Activated T-cell treated with anti-CD3 and anti-CD28 coated beads, Interleukin-2, amount 50 U/mL, for 48 hours (primary cell): ENCODE measurements around the gene SPRED3.
"Not testable (repeated sequence)": the region's sequence is repeated elsewhere in the genome, so short reads cannot be mapped to it uniquely, and the experiment has no call there.

Experiments used
- DNase-seq, 2 experiments: peaks; one replicate each; pipeline ENCODE4 v3.0.0-alpha.2; 2020

SPRED3 gene, protein sequence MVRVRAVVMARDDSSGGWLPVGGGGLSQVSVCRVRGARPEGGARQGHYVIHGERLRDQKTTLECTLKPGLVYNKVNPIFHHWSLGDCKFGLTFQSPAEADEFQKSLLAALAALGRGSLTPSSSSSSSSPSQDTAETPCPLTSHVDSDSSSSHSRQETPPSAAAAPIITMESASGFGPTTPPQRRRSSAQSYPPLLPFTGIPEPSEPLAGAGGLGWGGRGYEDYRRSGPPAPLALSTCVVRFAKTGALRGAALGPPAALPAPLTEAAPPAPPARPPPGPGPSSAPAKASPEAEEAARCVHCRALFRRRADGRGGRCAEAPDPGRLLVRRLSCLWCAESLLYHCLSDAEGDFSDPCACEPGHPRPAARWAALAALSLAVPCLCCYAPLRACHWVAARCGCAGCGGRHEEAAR

DNA sequence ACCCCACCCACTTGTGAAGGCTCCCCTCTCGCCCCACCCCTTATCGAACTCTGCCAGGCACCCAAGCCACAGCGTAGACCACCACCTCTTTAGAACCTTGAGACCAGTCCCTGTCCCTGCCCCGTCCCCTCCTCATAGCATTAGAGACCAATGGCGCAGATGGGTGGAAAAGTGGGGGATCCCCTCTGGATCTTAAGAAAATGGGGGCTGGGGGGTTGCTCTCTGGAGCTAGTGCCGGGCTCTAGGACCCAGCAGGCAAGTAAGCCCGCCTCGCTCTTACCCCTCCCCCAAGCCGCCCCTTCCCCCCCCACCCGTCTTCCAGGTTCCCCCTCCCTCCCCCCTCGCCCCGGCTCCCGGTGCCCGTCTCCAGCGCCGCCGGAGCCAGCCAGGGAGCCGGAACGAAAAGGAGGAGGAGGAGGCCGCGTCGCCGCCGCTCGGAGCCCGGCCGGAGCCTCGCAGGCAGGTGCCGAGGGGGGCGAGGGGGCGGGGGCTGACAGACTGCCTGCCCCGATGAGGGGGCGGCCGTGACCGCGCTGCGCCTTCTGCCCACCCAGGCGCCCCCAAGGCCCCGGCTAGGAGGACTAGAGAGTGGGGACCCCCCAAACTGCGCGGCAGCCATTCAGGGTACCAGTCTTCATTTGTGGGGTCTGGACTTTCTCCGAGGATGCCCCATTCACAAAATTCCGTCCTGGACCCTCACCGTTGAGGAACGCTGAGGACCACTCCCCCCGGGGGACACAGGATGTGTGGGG is at the start of gene SPRED3:
SPRED3 (plus strand) TSS at position 349 of the 752 bp plus-strand sequence. CDS start 1,606 bp downstream, outside the sequence.
- DNase-seq = peak in 1 of 2 experiments; percentile 24

DNA sequence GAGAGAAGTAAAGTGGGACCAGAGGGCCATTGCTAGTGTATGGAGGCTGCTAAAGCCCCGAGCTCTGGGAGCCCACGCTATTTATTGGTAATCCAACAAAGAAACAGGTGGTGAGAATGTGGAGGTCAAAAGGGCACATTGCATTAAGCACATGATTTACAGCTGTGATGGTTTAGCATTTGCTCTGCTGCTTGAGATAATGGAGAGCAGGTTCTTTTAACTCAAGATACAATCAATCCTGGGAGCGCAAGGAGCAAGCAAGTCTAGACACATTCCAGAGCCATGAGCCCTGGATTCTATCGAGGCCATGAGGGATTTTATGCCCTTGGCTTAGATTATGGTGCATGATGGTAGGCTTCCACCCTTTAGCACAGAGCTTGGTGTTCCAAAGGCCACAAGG is 49.5 kb upstream of the SPRED3 start:
- not testable (repeated sequence) for DNase-seq

DNA sequence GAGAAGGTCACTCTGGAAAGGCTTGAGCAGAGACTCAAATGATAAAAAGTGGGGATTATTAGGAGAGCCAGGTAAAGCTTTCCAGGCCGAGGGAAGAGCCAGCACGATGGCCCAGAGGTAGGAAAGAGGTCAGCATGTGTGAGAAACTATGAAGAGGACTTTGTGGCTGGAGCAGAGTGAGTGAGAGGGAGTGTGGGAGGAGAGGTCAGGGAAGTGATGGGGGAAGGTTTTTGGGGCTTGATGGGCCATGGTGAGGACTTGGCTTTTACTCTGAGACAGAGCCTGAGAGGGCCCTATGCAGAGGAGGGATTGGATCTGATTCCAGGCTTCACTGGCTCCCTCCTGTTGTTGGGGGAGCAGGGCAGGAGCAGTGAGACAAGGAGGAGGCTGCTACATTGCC is 47.6 kb upstream of the SPRED3 start:
- no peak for DNase-seq

DNA sequence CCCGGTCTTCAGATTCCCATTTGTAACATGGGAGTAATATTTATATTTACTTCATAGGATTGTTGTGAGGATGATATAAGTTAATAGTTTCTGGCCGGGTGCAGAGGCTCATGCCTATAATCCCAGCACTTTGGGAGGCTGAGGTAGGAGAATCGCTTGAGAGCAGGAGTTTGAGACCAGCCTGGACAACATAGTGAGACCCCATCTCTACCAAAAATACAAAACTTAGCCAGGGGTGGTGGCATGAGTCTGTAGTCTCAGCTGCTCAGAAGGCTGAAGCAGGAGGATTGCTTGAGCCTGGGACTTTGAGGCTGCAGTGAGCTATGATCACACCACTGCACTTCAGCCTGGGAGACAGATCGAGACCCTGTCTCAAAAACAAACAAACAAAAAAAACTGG is 41.7 kb upstream of the SPRED3 start:
- no peak for DNase-seq

DNA sequence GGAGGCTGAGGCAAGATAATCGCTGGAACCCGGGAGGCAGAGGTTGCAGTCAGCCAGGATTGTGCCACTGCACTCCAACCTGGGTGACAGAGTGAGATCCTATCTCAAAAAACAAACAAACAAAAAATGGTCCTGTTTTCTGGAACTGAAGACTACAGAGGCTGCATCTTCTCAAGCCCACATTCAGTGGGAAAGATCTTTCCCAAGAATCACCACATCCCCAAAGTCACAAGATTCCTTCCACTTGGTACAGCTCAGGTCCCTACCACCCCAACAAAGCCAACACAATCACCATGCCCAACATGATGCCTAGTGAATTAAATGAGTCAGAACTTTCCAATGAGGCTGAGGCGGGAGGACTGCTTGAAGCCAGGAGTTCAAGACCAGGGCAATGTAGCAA is 37.6 kb upstream of the SPRED3 start:
- no peak for DNase-seq

DNA sequence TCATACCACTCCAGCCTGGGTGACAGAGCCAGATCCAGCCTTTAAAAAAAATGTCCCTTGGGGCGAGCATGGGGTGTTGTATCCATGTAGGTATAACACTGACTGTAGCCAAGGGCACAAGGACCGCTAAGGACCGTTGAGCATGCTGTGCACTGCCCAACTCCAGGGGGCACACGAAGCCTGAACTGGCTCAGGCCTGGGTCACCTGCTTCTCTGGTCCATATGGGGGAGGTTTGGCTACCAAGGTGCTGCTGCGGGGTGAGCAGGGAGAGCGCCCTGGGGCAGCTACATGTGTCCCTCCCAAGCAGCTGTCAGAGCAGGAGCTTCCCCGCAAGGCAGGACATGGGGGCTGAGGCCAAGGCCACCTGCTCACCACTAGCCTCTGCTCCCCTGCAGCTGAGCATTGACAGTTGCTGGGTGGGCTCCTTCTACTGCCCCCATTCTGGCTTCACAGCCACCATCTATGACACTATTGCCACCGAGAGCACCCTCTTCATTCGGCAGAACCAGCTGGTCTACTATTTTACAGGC is 36.6 kb upstream of the SPRED3 start:
- DNase-seq = no peak

DNA sequence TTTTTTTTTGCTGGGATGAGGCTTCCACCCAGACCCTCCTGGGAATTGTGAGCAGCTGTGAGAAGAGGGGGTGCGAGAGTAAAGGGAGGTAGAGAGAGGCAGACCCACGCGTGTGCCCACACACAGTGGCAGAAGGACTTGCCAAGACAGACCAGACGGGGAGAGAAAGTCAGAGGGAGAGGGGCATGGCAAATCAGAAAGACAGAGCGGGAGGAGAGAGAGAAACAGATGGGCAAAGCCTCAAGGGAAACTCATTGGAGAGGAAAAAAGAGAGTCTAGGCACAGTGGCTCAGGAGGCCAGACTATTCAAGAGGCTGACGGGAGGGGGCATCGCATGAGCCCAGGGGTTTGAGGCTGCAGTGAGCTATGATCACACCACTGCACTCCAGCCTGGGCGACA is 35.9 kb upstream of the SPRED3 start:
- DNase-seq = no peak

DNA sequence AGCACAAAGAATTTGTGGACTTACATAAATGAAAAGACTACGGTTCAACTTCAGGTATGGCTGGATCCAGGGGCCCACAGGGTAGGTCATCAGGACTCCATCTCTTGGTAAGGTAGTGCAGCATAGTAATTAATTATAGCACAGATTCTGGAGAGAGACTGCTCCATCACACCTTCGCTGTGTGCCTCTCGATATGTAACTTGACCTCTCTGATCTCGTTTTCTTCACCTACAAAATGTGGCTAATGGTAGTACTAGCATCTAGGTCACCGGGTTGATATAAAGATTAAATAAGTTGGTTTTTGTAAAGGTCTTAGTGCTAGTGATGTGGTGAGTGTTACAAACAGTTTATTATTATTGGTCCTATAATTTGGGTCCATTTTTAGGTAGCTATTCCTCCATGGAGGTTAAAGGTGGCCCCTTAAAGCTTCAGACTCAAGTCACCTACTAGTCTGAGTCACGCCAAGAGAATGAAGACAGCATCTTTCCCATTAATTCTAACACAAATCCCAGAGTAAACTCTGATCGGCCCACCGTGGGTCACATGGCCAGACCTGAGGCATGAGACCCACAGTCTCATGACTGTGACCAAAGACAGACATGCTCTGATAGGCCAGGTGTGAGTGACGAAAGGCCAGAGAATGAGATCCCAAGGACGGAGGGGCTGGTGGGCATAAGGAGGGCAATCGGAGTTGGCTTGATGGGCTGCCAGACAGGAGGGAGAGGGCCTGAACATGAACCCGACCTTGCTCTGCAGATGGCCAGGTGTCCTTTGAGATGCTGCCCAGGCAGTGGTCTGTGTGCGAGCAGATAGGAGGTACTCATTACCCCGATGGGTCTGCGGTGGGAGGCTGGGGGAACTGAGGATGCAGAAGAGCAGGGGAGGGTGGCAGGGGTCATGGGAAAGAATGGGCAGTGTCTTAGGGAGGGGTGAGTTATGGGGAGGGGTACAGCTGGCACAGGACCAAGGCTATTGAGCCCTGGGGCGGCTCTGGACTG is 32.5 kb upstream of the SPRED3 start:
- DNase-seq = no peak

DNA sequence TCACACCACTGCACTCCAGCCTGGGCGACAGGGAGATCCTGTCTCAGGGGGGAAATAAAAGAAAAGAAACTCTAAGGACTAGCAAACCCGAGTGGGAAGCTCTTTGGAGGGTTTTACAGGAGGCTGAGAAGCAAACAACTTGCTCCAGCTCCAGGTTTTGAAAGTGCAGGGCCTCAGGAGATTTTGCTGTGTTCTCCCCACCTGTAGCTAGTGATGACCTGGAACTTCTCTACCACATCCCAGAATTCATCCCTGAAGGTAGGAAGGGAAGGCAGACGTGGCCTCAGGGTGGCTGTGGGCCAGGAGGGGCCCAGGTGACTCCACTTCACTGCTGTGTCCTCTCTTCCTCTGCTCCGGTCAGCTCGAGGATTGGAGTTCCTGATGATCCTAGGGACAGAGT is 30.4 kb upstream of the SPRED3 start:
- DNase-seq = no peak

DNA sequence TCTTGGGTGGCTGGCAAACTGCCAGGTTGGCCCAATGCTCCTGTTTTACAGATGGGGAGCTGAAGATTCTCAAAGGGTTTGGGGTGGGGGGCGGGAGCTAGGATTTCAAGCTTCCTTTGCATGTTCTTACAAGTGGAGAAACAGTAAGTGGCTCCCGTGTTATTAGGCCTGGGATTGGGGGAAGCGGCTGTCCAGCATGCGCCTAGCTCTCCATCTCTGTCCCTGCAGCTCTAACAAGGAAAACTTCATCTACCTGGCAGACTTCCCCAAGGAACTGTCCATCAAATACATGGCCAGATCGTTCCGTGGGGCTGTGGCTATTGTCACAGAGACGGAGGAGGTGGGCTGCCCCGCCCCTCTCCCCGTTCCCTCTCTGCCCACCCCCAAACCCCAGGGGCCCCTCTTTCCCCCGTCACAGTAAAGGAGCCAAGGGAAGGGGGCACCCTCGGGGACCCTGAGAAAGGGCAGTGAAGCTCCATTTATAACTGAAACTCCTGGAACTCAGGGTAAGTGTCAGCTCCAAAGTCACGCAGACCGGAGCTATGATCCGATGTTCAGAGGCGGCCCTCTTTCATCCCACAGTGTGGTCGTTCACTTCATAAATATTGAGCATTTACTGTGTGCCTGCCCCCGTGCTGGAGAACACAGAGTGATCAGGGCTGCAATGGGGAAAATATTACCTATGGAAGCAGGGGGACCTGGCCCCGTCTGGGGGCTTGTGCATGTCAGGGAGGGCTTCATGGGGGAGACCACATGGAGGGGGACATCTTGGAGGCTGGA is 29.1 kb upstream of the SPRED3 start:
- no peak for DNase-seq

DNA sequence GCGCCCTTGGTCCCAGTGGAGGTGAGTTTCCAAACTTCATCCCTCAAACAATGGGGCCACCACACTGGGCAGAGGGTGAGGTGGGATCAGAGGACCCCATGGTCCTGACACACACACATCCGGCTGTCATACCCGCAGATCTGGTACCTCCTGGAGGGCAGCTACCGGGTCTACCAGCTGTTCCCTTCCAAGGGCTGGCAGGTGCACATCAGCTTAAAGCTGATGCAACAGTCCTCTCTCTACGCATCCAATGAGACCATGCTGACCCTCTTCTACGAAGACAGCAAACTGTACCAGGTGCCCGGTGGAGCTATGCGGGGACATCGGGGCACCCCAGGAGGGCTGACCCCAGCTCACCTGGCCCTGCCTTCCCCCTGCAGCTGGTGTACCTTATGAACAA is 28.1 kb upstream of the SPRED3 start:
- DNase-seq = no peak

DNA sequence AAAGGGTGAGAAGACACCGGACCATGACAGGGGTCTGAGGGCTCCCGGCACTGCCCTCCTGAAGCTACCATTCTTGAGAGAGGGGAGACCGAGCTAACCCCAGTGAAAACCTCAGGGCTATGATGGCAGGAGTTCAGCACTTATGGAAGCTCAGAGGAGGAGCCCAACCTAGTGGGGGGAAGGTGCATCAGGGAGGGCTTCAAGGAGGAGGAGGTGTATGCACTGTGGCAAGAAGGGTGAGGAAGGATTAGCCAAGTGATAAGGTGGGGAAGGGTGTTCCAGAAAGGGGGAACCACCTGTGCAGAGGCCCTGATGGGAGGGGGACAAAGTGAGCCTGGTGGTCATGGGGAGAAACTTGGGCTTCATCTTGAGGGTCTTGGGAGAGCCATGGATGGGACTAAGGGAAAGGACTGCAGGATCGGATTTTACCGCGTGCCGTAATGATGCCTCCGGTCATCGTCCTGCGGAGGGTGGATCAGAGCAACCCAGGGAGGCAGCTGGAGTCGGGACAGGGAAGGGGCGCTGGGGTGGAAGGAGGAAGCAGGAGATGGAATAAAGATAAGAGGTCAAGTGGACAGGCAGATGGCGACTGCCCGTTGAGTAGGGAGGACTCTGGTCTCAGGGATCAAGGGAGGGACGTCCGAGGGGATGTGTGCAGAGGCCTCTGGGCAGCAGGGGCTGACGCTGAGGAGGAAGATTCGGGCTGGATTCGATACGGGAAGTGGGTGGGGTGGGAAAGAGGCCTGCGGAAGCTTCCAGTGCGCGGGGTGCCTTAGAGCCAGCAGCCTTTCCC is 27.5 kb upstream of the SPRED3 start:
- no peak for DNase-seq

DNA sequence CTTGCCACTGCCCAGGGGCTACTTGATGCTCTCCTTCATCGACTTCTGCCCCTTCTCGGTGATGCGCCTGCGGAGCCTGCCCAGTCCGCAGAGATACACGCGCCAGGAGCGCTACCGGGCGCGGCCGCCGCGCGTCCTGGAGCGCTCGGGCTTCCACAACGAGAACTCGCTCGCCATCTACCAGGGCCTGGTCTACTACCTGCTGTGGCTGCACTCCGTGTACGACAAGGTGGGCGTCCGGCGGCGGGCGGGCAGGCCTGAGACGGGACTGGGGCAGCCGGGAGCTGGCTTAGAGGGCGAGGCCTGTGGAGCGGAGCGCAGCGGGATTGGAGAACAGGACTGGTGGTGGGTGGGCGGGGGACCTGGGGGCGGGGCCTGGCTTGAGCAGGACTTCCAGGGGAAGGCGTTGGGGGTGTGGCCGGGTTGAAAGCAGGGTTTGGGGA is 26.8 kb upstream of the SPRED3 start:
- DNase-seq = peak; percentile 84 to 85

DNA sequence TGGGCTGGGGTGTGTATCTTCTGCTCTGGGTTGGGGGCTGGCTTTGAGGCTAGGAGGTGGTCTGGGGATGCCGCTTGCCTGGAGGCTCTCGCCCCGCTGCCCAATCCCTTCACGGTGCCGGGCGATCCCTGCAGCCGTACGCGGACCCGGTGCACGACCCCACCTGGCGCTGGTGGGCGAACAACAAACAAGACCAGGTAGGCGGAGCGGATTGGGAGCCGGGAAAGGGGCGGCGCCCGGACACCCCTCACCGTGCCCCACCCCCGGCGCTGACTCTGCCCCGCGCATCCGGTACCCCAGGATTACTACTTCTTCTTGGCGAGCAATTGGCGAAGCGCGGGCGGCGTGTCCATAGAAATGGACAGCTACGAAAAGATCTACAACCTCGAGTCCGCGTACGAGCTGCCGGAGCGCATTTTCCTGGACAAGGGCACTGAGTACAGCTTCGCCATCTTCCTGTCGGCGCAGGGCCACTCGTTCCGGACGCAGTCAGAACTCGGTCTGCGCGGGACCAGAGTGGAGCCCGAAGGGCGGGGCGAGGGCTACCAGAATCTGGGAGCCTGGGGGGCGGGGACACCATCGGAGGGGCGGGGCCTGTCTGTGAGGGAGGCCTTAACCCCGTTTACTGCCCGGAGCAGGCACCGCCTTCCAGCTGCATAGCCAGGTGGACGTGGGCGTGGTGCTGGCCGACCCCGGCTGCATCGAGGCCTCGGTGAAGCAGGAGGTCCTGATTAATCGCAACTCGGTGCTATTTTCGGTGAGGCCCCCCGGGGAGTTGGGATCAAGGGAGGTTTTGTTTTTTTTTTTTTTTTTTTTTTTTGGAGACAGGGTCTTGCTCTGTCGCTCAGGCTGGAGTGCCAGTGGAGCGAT is 26.2 kb upstream of the SPRED3 start:
- DNase-seq = peak; percentile 94

DNA sequence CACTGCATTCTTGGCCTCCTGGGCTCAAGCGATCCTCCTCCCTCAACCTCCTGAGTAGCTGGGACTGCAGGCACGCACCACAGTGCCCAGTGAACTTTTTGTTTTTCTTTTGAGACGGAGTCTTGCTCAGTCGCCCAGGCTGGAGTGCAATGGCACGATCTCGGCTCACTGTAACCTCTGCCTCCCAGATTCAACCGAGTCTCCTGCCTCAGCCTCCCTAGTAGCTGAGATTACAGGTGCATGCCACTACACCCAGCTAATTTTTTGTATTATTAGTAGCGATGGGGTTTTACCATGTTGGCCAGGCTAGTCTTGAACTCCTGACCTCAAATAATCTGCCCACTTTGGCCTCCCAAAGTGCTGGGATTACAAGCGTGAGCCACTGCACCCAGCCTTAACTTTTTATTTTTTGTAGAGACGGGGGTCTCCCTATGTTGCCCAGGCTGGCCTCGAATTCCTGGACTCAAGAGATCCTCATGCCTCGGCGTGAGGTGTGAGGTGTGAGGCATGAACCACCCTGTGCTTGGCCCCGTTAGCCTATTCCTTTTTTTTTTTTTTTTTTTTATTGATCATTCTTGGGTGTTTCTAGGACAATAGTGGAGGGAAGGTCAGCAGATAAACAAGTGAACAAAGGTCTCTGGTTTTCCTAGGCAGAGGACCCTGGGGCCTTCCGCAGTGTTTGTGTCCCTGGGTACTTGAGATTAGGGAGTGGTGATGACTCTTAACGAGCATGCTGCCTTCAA is 25.4 kb upstream of the SPRED3 start:
- not testable (repeated sequence) for DNase-seq

DNA sequence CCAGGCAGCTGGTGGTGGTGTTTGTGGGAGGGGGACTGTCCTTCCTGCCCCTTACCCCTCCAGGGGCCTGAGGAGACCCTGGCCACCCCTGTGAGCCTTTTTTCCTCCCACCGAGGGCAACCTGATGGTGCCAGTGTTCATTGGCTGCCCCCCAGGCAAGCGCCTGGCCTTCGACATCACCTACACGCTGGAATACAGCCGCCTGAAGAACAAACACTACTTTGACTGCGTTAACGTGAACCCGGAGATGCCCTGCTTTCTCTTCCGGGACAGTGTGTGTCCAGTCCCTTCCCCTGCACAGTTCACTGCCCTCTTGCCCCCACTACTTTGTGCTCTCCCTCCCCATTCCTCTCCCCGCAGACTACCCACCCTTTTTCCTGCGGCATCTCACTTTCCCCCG is 21.5 kb upstream of the SPRED3 start:
- no peak for DNase-seq

DNA sequence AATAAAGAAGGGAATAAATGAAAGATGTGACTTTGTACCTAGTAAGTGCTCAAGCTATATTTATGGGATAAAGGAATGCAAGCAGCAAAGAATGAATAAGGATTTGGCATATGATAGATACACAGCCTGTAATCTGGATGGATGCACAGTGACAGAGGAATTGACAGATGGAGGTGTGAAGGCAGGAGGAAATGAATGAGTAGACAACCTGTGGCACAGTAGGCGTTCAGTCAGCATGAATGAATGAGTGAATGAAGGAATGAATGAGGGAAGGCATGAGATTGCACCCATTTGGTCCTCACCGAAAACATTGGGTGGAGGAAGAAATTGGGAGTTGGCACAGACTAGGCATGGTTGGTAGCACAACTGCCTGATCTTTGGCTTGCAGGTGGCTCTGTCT is 18.9 kb upstream of the SPRED3 start:
- no peak for DNase-seq

DNA sequence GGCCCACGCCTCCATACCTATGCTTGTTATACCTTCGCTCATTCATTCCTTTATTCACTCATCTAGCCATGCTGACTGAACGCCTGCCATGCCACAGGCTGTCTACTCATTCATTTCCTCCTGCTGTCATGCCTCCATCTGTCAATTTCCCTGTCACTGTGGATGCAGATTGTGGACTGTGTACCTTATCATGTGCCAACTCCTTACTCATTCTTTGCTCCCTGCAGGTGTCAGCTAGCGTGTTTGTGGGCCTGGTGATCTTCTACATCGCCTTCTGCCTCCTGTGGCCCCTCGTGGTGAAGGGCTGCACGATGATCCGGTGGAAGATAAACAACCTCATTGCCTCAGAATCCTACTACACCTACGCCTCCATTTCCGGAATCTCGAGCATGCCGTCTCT is 18.2 kb upstream of the SPRED3 start:
- DNase-seq = no peak

DNA sequence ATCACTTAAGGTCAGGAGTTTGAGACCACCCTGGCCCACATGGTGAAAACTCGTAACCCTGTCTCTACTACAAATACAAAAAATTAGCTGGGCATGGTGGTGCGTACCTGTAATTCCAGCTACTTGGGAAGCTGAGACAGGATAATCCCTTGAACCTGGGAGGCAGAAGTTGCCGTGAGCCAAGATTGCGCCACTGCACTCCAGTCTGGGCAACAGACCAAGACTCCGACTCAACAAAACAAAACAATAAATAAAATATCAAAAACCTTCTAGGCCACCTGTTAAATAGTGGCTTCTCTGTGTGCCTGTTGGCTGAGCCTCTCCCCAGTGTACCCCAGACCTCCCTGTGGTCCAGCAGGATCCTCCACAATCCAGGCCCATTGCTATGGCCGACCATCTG is 17.4 kb upstream of the SPRED3 start:
- no peak for DNase-seq
